T47D (cell line): ENCODE data around the gene VCAN.

ENCODE experiments used
- DNase-seq, 2 experiments: peaks; one replicate each; pipeline versions ENCODE4 v3.0.0 to v3.0.0-alpha.2; 2011 to 2012; ENCODE audit warnings: low read depth in 1 of 2, low spot score in 1 of 2
- JUND ChIP-seq: IDR thresholded peaks from 2 replicates; pipeline ENCODE4 v1.6.1; 2012; ENCODE audit warnings: low read depth
- in situ Hi-C: cut with HindIII; loops from 2 replicates; pipeline ENCODE4 v1.10.0; 2016; ENCODE audit warnings: low sequenced_read_pairs, low pct_unique_long_range_greater_than_20kb

VCAN gene

GRCh38 chr5:83516377-83516776 lies 44.8 kb downstream of the VCAN start:
- in situ Hi-C loops = no loop called here
- no peak for DNase-seq
- TF ChIP-seq JUND = no peak

GRCh38 chr5:83517072-83517687 lies 45.6 kb downstream of the VCAN start:
- no peak for DNase-seq
- in situ Hi-C loops = no loop called here

GRCh38 chr5:83517688-83518085 lies 46.1 kb downstream of the VCAN start:
- DNase-seq = no peak
- in situ Hi-C loops = no loop called here
- no peak for TF ChIP-seq JUND

More at GRCh38 chr5:83517072-83517687, 45.6 kb downstream of the VCAN start:
- no peak for TF ChIP-seq JUND

- no peak for TF ChIP-seq JUND
- in situ Hi-C loops = no loop called here
- no peak for DNase-seq
These were observed 46.9 kb downstream of the VCAN start for GRCh38 chr5:83518319-83519061.

- DNase-seq = no peak
- TF ChIP-seq JUND = no peak
- in situ Hi-C loops = no loop called here
These were observed 50.9 kb downstream of the VCAN start for GRCh38 chr5:83522446-83522845.

GRCh38 chr5:83523929-83524328 lies 52.4 kb downstream of the VCAN start:
- no peak for TF ChIP-seq JUND
- in situ Hi-C loops = no loop called here
- DNase-seq = no peak

GRCh38 chr5:83524345-83524744 lies 52.8 kb downstream of the VCAN start:
- in situ Hi-C loops = no loop called here
- no peak for TF ChIP-seq JUND
- no peak for DNase-seq

GRCh38 chr5:83524991-83525390 lies 53.4 kb downstream of the VCAN start:
- no peak for TF ChIP-seq JUND
- DNase-seq = no peak
- in situ Hi-C loops = no loop called here

GRCh38 chr5:83526289-83526688 lies 54.7 kb downstream of the VCAN start:
- TF ChIP-seq JUND = no peak
- in situ Hi-C loops = no loop called here
- no peak for DNase-seq

GRCh38 chr5:83527221-83527620 lies 55.7 kb downstream of the VCAN start:
- in situ Hi-C loops = no loop called here
- no peak for DNase-seq
- TF ChIP-seq JUND = no peak

GRCh38 chr5:83527722-83528438 lies 56.3 kb downstream of the VCAN start:
- no peak for DNase-seq
- in situ Hi-C loops = no loop called here
- TF ChIP-seq JUND = no peak

GRCh38 chr5:83528439-83528769 lies 56.9 kb downstream of the VCAN start:
- in situ Hi-C loops = no loop called here
- DNase-seq = no peak

GRCh38 chr5:83530193-83530592 lies 58.6 kb downstream of the VCAN start:
- in situ Hi-C loops = no loop called here
- TF ChIP-seq JUND = no peak
- DNase-seq = no peak

More at GRCh38 chr5:83528439-83528769, 56.9 kb downstream of the VCAN start:
- no peak for TF ChIP-seq JUND
